Breast epithelium (tissue), 4 donors: ENCODE results near the gene NLRP1. TPM values are rescaled to one million over a fixed set of nuclear protein-coding genes. Genes with fewer than 3 reads are reported as not detected.

Source experiments
- DNase-seq, 2 donors: peaks; one replicate each; pipeline ENCODE4 v3.0.0-alpha.2; 2019; ENCODE audit warnings: low spot score in 2 of 2
- H3K27ac ChIP-seq, 2 donors: fragments of 200-600 bp; sonication (generic) in 1 of 2; one replicate each; pipeline ENCODE4 v1.5.1; 2016 to 2019; ENCODE audit warnings: mild to moderate bottlenecking in 1 of 2
- H3K27me3 ChIP-seq, 2 donors: fragments of 200-600 bp; sonication (generic) in 1 of 2; one replicate each; pipeline versions ENCODE4 v1.5.1 to v1.6.0; 2017 to 2019; ENCODE audit warnings: control low read depth in 1 of 2, mild to moderate bottlenecking in 1 of 2
- H3K36me3 ChIP-seq: fragments of 200-600 bp; one replicate; pipeline ENCODE4 v1.5.1; 2019
- H3K4me1 ChIP-seq, 2 donors: fragments of 200-600 bp; sonication (generic); one replicate each; pipeline ENCODE4 v1.5.1; 2016 to 2019; ENCODE audit warnings: control low read depth in 1 of 2
- H3K4me3 ChIP-seq, 3 donors: fragments of 200-600 bp; sonication (generic); 1 replicate in 2 of 3; 2 replicates in 1 of 3; pipeline ENCODE4 v1.5.1; 2016 to 2019; ENCODE audit warnings: mild to moderate bottlenecking in 3 of 3, moderate library complexity in 2 of 3
- H3K9me3 ChIP-seq, 2 donors: fragments of 200-600 bp; sonication (generic) in 1 of 2; one replicate each; pipeline ENCODE4 v1.5.1; 2016 to 2019; ENCODE audit warnings: control low read depth in 1 of 2
- CTCF ChIP-seq, 3 donors: fragments of 450-650 bp; IDR thresholded peaks; one replicate each; pipeline ENCODE4 v1.5.1; 2016 to 2017; ENCODE audit warnings: antibody characterized with exemption in 3 of 3, mild to moderate bottlenecking in 3 of 3, moderate library complexity in 3 of 3
- POLR2A ChIP-seq: fragments of 450-650 bp; IDR thresholded peaks from one replicate; pipeline ENCODE4 v1.6.1; 2016; ENCODE audit warnings: antibody characterized with exemption, mild to moderate bottlenecking, moderate library complexity
- POLR2AphosphoS5 ChIP-seq, 3 donors: sonication (generic); formaldehyde crosslinking; IDR thresholded peaks; one replicate each; pipeline ENCODE4 v1.6.1; 2017; ENCODE audit warnings: antibody characterized with exemption in 3 of 3
- intact Hi-C: fragments of 100-400 bp; cut with DNase I; formaldehyde crosslinking; loops from one replicate; pipeline ENCODE4 v1.15.1; 2023; ENCODE audit warnings: low total_unique reads
- total RNA-seq, 3 donors: library from RNA; depleted of rRNA; stranded (reverse); fragments of >200 nt; gene quantifications; one replicate each; pipeline ENCODE4 v1.1.0, GENCODE V29; 2016

NLRP1 gene
- total RNA-seq, 3 donors from 2014 or later = 27.4 to 35.1 (median 29.6) TPM

- no peak for DNase-seq
- peaks cover 0 to 17% of the 10 kb centered on the region in 2 donors for H3K27me3 ChIP-seq
- no peaks in the 10 kb centered on the region for H3K36me3 ChIP-seq
- TF ChIP-seq CTCF (IDR thresholded peaks at IDR 0.05) (no peak), POLR2AphosphoS5 (IDR thresholded peaks at IDR 0.05) (no peak), POLR2A (no peak)
- H3K4me1 ChIP-seq = no peaks in the 10 kb centered on the region
- no peak overlapping the region for H3K4me3 ChIP-seq
- H3K9me3 ChIP-seq = no peaks in the 10 kb centered on the region
- intact Hi-C loops = no loop called here
- H3K27ac ChIP-seq = no peak overlapping the region
Observed at GRCh38 chr17:5624211-5624610, 39.9 kb upstream of the NLRP1 start.

- intact Hi-C loops = no loop called here
- no peaks in the 10 kb centered on the region for H3K36me3 ChIP-seq
- H3K4me3 ChIP-seq = no peak overlapping the region
- H3K4me1 ChIP-seq = no peaks in the 10 kb centered on the region
- DNase-seq = no peak
- no peaks in the 10 kb centered on the region for H3K9me3 ChIP-seq
- TF ChIP-seq CTCF (IDR thresholded peaks at IDR 0.05) = no peak
- TF ChIP-seq POLR2A = no peak
- H3K27ac ChIP-seq = no peak overlapping the region
- H3K27me3 ChIP-seq = peaks cover 0 to 18% of the 10 kb centered on the region in 2 donors
Observed at GRCh38 chr17:5621729-5622128, 37.4 kb upstream of the NLRP1 start.

- H3K27me3 ChIP-seq = peaks cover 0 to 21% of the 10 kb centered on the region in 2 donors
- H3K4me3 ChIP-seq = no peak overlapping the region
- H3K36me3 ChIP-seq = no peaks in the 10 kb centered on the region
- no peaks in the 10 kb centered on the region for H3K9me3 ChIP-seq
- no peaks in the 10 kb centered on the region for H3K4me1 ChIP-seq
- intact Hi-C loops = no loop called here
- DNase-seq = no peak
- no peak overlapping the region for H3K27ac ChIP-seq
- TF ChIP-seq POLR2AphosphoS5 (IDR thresholded peaks at IDR 0.05) (no peak), POLR2A (no peak), CTCF (IDR thresholded peaks at IDR 0.05) (no peak)
Observed at GRCh38 chr17:5621026-5621425, 36.7 kb upstream of the NLRP1 start.

- TF ChIP-seq CTCF (IDR thresholded peaks at IDR 0.05) (no peak), POLR2A (no peak), POLR2AphosphoS5 (IDR thresholded peaks at IDR 0.05) (no peak)
Observed at GRCh38 chr17:5619088-5619740, 34.9 kb upstream of the NLRP1 start.

GRCh38 chr17:5618476-5618875, 34.2 kb upstream of the NLRP1 start:
- H3K4me3 ChIP-seq = no peak overlapping the region
- no peak for DNase-seq
- no peaks in the 10 kb centered on the region for H3K36me3 ChIP-seq
- H3K27ac ChIP-seq = no peak overlapping the region
- intact Hi-C loops = no loop called here
- H3K9me3 ChIP-seq = no peaks in the 10 kb centered on the region
- H3K4me1 ChIP-seq = no peaks in the 10 kb centered on the region
- peaks cover 0 to 21% of the 10 kb centered on the region in 2 donors for H3K27me3 ChIP-seq
- TF ChIP-seq POLR2A (no peak), POLR2AphosphoS5 (IDR thresholded peaks at IDR 0.05) (no peak), CTCF (IDR thresholded peaks at IDR 0.05) (no peak)

More at GRCh38 chr17:5619088-5619740, 34.9 kb upstream of the NLRP1 start:
- Histone ChIP-seq H3K9me3 (no peaks in the 10 kb centered on the region), H3K36me3 (no peaks in the 10 kb centered on the region), H3K27me3 (peaks cover 0 to 21% of the 10 kb centered on the region in 2 donors), H3K4me3 (no peak overlapping the region), H3K27ac (no peak overlapping the region), H3K4me1 (no peaks in the 10 kb centered on the region)
- DNase-seq = no peak
- intact Hi-C loops = no loop called here
